ENCODE results near the gene GLO1. TPM values are rescaled to one million over a fixed set of nuclear protein-coding genes. Genes with fewer than 3 reads are reported as not detected.

GLO1 gene
- total and polyA plus RNA-seq, 2 experiments from 2014 or later, result 273 TPM

GRCh38 chr6:38640216-38640909 lies 62.6 kb downstream of the GLO1 start (continued):
- TF ChIP-seq ZNF462 (CRISPR knock-in tag; IDR thresholded peaks at IDR 0.05), result no peak
- TF ChIP-seq STAT1 (IDR thresholded peaks at IDR 0.05; ENCODE audit: unreplicated experiment), result no peak
- TF ChIP-seq CREB1 (CRISPR knock-in tag; IDR thresholded peaks at IDR 0.05; ENCODE audit: low read depth), result no peak
- no peak for TF ChIP-seq JUNB (IDR thresholded peaks at IDR 0.05; ENCODE audit: unreplicated experiment)
- TF ChIP-seq, protein P1, sequence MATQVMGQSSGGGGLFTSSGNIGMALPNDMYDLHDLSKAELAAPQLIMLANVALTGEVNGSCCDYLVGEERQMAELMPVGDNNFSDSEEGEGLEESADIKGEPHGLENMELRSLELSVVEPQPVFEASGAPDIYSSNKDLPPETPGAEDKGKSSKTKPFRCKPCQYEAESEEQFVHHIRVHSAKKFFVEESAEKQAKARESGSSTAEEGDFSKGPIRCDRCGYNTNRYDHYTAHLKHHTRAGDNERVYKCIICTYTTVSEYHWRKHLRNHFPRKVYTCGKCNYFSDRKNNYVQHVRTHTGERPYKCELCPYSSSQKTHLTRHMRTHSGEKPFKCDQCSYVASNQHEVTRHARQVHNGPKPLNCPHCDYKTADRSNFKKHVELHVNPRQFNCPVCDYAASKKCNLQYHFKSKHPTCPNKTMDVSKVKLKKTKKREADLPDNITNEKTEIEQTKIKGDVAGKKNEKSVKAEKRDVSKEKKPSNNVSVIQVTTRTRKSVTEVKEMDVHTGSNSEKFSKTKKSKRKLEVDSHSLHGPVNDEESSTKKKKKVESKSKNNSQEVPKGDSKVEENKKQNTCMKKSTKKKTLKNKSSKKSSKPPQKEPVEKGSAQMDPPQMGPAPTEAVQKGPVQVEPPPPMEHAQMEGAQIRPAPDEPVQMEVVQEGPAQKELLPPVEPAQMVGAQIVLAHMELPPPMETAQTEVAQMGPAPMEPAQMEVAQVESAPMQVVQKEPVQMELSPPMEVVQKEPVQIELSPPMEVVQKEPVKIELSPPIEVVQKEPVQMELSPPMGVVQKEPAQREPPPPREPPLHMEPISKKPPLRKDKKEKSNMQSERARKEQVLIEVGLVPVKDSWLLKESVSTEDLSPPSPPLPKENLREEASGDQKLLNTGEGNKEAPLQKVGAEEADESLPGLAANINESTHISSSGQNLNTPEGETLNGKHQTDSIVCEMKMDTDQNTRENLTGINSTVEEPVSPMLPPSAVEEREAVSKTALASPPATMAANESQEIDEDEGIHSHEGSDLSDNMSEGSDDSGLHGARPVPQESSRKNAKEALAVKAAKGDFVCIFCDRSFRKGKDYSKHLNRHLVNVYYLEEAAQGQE (IDR thresholded peaks at IDR 0.05; ENCODE audit: unreplicated experiment), result no peak
- TF ChIP-seq EZH2 (IDR thresholded peaks at IDR 0.05; ENCODE audit: low read depth, unreplicated experiment), result no peak

All from GM23338 (cell line).